ENCODE results near the gene CTCFL.

- TF ChIP-seq, protein P1, sequence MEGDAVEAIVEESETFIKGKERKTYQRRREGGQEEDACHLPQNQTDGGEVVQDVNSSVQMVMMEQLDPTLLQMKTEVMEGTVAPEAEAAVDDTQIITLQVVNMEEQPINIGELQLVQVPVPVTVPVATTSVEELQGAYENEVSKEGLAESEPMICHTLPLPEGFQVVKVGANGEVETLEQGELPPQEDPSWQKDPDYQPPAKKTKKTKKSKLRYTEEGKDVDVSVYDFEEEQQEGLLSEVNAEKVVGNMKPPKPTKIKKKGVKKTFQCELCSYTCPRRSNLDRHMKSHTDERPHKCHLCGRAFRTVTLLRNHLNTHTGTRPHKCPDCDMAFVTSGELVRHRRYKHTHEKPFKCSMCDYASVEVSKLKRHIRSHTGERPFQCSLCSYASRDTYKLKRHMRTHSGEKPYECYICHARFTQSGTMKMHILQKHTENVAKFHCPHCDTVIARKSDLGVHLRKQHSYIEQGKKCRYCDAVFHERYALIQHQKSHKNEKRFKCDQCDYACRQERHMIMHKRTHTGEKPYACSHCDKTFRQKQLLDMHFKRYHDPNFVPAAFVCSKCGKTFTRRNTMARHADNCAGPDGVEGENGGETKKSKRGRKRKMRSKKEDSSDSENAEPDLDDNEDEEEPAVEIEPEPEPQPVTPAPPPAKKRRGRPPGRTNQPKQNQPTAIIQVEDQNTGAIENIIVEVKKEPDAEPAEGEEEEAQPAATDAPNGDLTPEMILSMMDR (IDR thresholded peaks at IDR 0.05): no peak
- no peak for TF ChIP-seq POLR2A (IDR thresholded peaks at IDR 0.05)
Measured at GRCh38 chr20:57482148-57482547, 42.8 kb downstream of the CTCFL start.

All from lower leg skin (tissue), 3 donors.